Heart left ventricle (tissue), 16 donors: ENCODE results near the gene ARHGAP26. TPM values are rescaled to one million over a fixed set of nuclear protein-coding genes. Genes with fewer than 3 reads are reported as not detected.

ENCODE experiments used
- ATAC-seq, 4 donors: fragments of 200-7000 bp; cut with Tn5 transposase; one replicate each; pipeline ENCODE4 v1.9.1; 2020 to 2022; ENCODE audit warnings: moderate library complexity in 4 of 4, mild to moderate bottlenecking in 3 of 4, moderate number of reproducible peaks in 1 of 4
- DNase-seq, 5 donors: peaks; one replicate each; pipeline ENCODE4 v3.0.0-alpha.2; 2020
- H3K27ac ChIP-seq, 12 donors: fragments of 200-600 bp; sonication (generic) in 4 of 12; one replicate each; pipeline versions ENCODE4 v1.5.0 to v1.8.0; 2016 to 2022; ENCODE audit warnings: mild to moderate bottlenecking in 2 of 12
- H3K27me3 ChIP-seq, 9 donors: fragments of 200-600 bp; sonication (generic) in 2 of 9; one replicate each; pipeline versions ENCODE4 v1.5.1 to v1.8.0; 2016 to 2022; ENCODE audit warnings: mild to moderate bottlenecking in 3 of 9
- H3K36me3 ChIP-seq, 9 donors: fragments of 200-600 bp; sonication (generic) in 2 of 9; one replicate each; pipeline versions ENCODE4 v1.5.0 to v1.8.0; 2018 to 2022; ENCODE audit warnings: mild to moderate bottlenecking in 2 of 9
- H3K4me1 ChIP-seq, 12 donors: fragments of 200-600 bp; sonication (generic) in 4 of 12; one replicate each; pipeline versions ENCODE4 v1.5.0 to v1.8.0; 2016 to 2022; ENCODE audit warnings: mild to moderate bottlenecking in 3 of 12
- H3K4me3 ChIP-seq, 12 donors: fragments of 200-600 bp; sonication (generic) in 4 of 12; one replicate each; pipeline versions ENCODE4 v1.5.0 to v1.8.0; 2017 to 2022; ENCODE audit warnings: mild to moderate bottlenecking in 9 of 12, moderate library complexity in 4 of 12
- H3K9me3 ChIP-seq, 12 donors: fragments of 200-600 bp; sonication (generic) in 4 of 12; one replicate each; pipeline versions ENCODE4 v1.5.0 to v1.8.0; 2016 to 2022; ENCODE audit warnings: mild to moderate bottlenecking in 1 of 12
- CTCF ChIP-seq, 12 donors: fragments of 200-600 bp; sonication (generic) in 4 of 12; IDR thresholded peaks; one replicate each; pipeline versions ENCODE4 v1.5.0 to v1.8.0; 2018 to 2022; ENCODE audit warnings: antibody characterized with exemption in 12 of 12, mild to moderate bottlenecking in 5 of 12
- POLR2A ChIP-seq, 2 donors: fragments of 450-650 bp; IDR thresholded peaks; one replicate each; pipeline ENCODE4 v1.6.1; 2017; ENCODE audit warnings: antibody characterized with exemption in 2 of 2, mild to moderate bottlenecking in 2 of 2, moderate library complexity in 2 of 2
- WGBS, 4 donors: extraction: QIAGEN DNeasy Blood & Tissue Kit in 2 of 4; methylation state at CpG; one replicate each; pipeline versions ENCODE4 v1.1.5 to v1.1.7; 2013 to 2018; 5-methylcytosine and 5-hydroxymethylcytosine counted together
- intact Hi-C, 10 donors: fragments of 100-400 bp; cut with DNase I; formaldehyde crosslinking; loops; one replicate each; pipeline versions ENCODE4 v1.11.1 to v1.14.2; 2022
- polyA plus RNA-seq, 2 donors: library from polyadenylated mRNA; stranded (reverse); fragments of 200-250 nt; gene quantifications; one replicate each; pipeline ENCODE4 v1.2.3, GENCODE V29; 2013
- total RNA-seq, 9 donors: library from RNA; depleted of rRNA in 2 of 9; stranded (reverse); fragments of >200 nt in 2 of 9; fragmentation: NEBNext Ultra II Directional in 3 of 9; extraction: Animal tissue kit (Norgen Biotek cat#: 25700) in 3 of 9; gene quantifications; one replicate each; pipeline versions ENCODE4 v1.1.0 to v1.2.4, GENCODE V29; 2016 to 2023
- donor health status: ischemic (EF 13 %, LVEDD 7.1; RV severe dilation, severe dysfunction).
- donor health status: healthy with polysubstance abuse.
- donor health status: DM: no; HTN: yes; CAD: no.
- donor health status: DM: no; HTN: no; CAD: no.
- donor health status: ischemic (EF 25% LVEDD 6.9; RV normal size, moderate dysfunction).
- donor health status: ischemic (EF 25% LVEDD 5.7; RV mildly dilated, moderate dysfunction).
- donor health status: healthy.
- donor health status: DM: yes; HTN: yes; CAD: no.
- donor health status: ischemic (EF 35%, LVEDD 5.7; RV mildly dilated, moderate dysfunction).
- donor health status: nonischemic (EF 11% LVEDD 7.7; RV severe dilation, severe dysfunction).
- donor health status: DM: yes; HTN: yes; CAD: no.
- donor health status: PGD.
- donor health status: ischemic (EF 29% LVEDD 5.4; RV normal size, mild dysfunction).
- donor health status: nonischemic (EF 23%, LVEDD 6.1; RV moderate dilation, normal function).

ARHGAP26 gene
- total and polyA plus RNA-seq, 11 donors: 11.9 to 52.1 (median 33.7) TPM

GRCh38 chr5:143110591-143110990 is 340.4 kb downstream of the ARHGAP26 start:
- no peak for TF ChIP-seq CTCF (IDR thresholded peaks at IDR 0.05)
- no peak for TF ChIP-seq POLR2A (IDR thresholded peaks at IDR 0.05)
- H3K9me3 ChIP-seq: no peaks in the 10 kb centered on the region
- DNase-seq (no peak), ATAC-seq (no peak)
- no peaks in the 10 kb centered on the region for H3K36me3 ChIP-seq
- intact Hi-C loops: no loop called here
- peak overlapping the region in 4 of 12 donors; percentile 5 to 31 (median 14) for H3K27ac ChIP-seq
- no peaks in the 10 kb centered on the region for H3K27me3 ChIP-seq
- no peak overlapping the region for H3K4me3 ChIP-seq
- 7 to 52% (median 21%) methylated on average over 1 of the region's 1 CpG for WGBS, 4 donors
- peaks cover 0 to 63% (median 42%) of the 10 kb centered on the region in 12 donors for H3K4me1 ChIP-seq

- intact Hi-C loops: no loop called here
- DNase-seq (no peak), ATAC-seq (no peak)
- Histone ChIP-seq H3K9me3 (no peaks in the 10 kb centered on the region), H3K4me3 (no peak overlapping the region), H3K36me3 (no peaks in the 10 kb centered on the region), H3K27me3 (no peaks in the 10 kb centered on the region), H3K4me1 (peaks cover 0 to 65% (median 50%) of the 10 kb centered on the region in 12 donors), H3K27ac (peak overlapping the region in 2 of 12 donors; percentile 11 to 17)
- 92 to 98% (median 95%) methylated on average over 5 of the region's 5 CpGs for WGBS, 4 donors
- no peak for TF ChIP-seq CTCF (IDR thresholded peaks at IDR 0.05)
- no peak for TF ChIP-seq POLR2A (IDR thresholded peaks at IDR 0.05)
Observed at GRCh38 chr5:143111799-143112198, 341.6 kb downstream of the ARHGAP26 start.

GRCh38 chr5:143113461-143113860 is 343.3 kb downstream of the ARHGAP26 start:
- Histone ChIP-seq H3K4me1 (peaks cover 0 to 57% (median 45%) of the 10 kb centered on the region in 12 donors), H3K4me3 (no peak overlapping the region), H3K36me3 (no peaks in the 10 kb centered on the region), H3K27me3 (no peaks in the 10 kb centered on the region), H3K27ac (peak overlapping the region in 1 of 12 donors; percentile 28), H3K9me3 (no peaks in the 10 kb centered on the region)
- 86 to 96% (median 92%) methylated on average over 3 of the region's 3 CpGs for WGBS, 4 donors
- ATAC-seq (no peak), DNase-seq (no peak)
- TF ChIP-seq POLR2A (IDR thresholded peaks at IDR 0.05) (no peak), CTCF (IDR thresholded peaks at IDR 0.05) (no peak)
- intact Hi-C loops: no loop called here

GRCh38 chr5:143114481-143114880 is 344.3 kb downstream of the ARHGAP26 start:
- no peaks in the 10 kb centered on the region for H3K36me3 ChIP-seq
- DNase-seq (no peak), ATAC-seq (no peak)
- H3K9me3 ChIP-seq: no peaks in the 10 kb centered on the region
- H3K27ac ChIP-seq: no peak overlapping the region
- intact Hi-C loops: no loop called here
- H3K4me3 ChIP-seq: no peak overlapping the region
- no peak for TF ChIP-seq CTCF (IDR thresholded peaks at IDR 0.05)
- TF ChIP-seq POLR2A (IDR thresholded peaks at IDR 0.05): no peak
- H3K27me3 ChIP-seq: no peaks in the 10 kb centered on the region
- H3K4me1 ChIP-seq: peaks cover 0 to 58% (median 41%) of the 10 kb centered on the region in 12 donors
- 41 to 72% (median 46%) methylated on average over 2 of the region's 2 CpGs for WGBS, 4 donors
